K562 (cell line): ENCODE measurements around the gene CUX1. TPM values are rescaled to one million over a fixed set of nuclear protein-coding genes. Genes with fewer than 3 reads are reported as not detected.

Experiments used
- ATAC-seq: fragments of 200-7000 bp; cut with Tn5 transposase; 3 replicates; pipeline ENCODE4 v1.9.1; 2020; ENCODE audit warnings: moderate library complexity
- BruUV-seq: library from RNA; stranded (reverse); fragments of 400-500 nt; replicated peaks from 2 replicates; lab custom pipeline; 2021; lab: Mats Ljungman, UMichigan
- CTCF ChIA-PET: fragments of 300-600 bp; formaldehyde crosslinking; extraction: SDS; loops from one replicate; lab custom pipeline; 2021; ENCODE audit warnings: low intra/inter-chr PET ratio; lab: Yijun Ruan, JAX
- POLR2A ChIA-PET: fragments of 300-600, 350-650 bp; sonication (Branson Sonifier 250); formaldehyde crosslinking; extraction: SDS; loops from one replicate; lab custom pipeline; 2021; ENCODE audit warnings: antibody characterized with exemption, inconsistent platforms; lab: Yijun Ruan, JAX
- DNase-seq, 4 experiments: peaks; one replicate each; pipeline versions ENCODE4 v3.0.0 to v3.0.0-alpha.2; 2011 to 2018; ENCODE audit warnings: low spot score in 3 of 4, mixed read lengths in 3 of 4; ENCODE audit errors: extremely low read depth in 1 of 4
- FAIRE-seq: peaks from 2 replicates; lab custom pipeline; 2011; peaks lifted over from hg19 to GRCh38; lab: Jason Lieb, UNC
- H2AFZ ChIP-seq: 2 replicates; pipeline ENCODE4 v1.6.0; 2011; ENCODE audit warnings: low read depth, low read length, control low read depth, inconsistent platforms
- H3K27ac ChIP-seq: fragments of 200-600 bp; 3 replicates; pipeline ENCODE4 v1.8.0; 2011; ENCODE audit warnings: low read depth, mild to moderate bottlenecking, control low read depth, inconsistent platforms, low read length, moderate library complexity, mixed read lengths; ENCODE audit errors: extremely low read depth
- H3K27me3 ChIP-seq, 2 experiments: fragments of 300-600 bp in 1 of 2; 2 replicates in 1 of 2; 3 replicates in 1 of 2; pipeline versions ENCODE4 v1.6.0 to v1.8.0; 2011; ENCODE audit warnings: inconsistent platforms in 2 of 2, low read length in 2 of 2, mild to moderate bottlenecking in 1 of 2, mixed read lengths in 1 of 2, moderate library complexity in 1 of 2; ENCODE audit not compliant: control insufficient read depth in 2 of 2, insufficient read depth in 2 of 2
- H3K36me3 ChIP-seq: fragments of 300-600 bp; 3 replicates; pipeline ENCODE4 v1.8.0; 2011; ENCODE audit warnings: mild to moderate bottlenecking, low read length, inconsistent platforms; ENCODE audit not compliant: control insufficient read depth, insufficient read depth
- H3K4me1 ChIP-seq, 2 experiments: fragments of 200-600 bp in 1 of 2; replicated peaks in 1 of 2; 2 replicates in 1 of 2; 3 replicates in 1 of 2; pipeline versions ENCODE4 v1.5.1 to v1.8.0; 2011; ENCODE audit warnings: inconsistent platforms in 2 of 2, low read length in 2 of 2, mild to moderate bottlenecking in 1 of 2, mixed read lengths in 1 of 2, moderate library complexity in 1 of 2; ENCODE audit not compliant: control insufficient read depth in 2 of 2, insufficient read depth in 2 of 2
- H3K4me2 ChIP-seq: 2 replicates; pipeline ENCODE4 v1.6.1; 2011; ENCODE audit warnings: low read length, control low read depth, inconsistent platforms, mixed read lengths; ENCODE audit not compliant: insufficient read depth
- H3K4me3 ChIP-seq: fragments of 200-600 bp; sonication (generic), shearing (Covaris generic); 2 replicates; pipeline ENCODE4 v1.5.1; 2016; ENCODE audit warnings: control low read depth, inconsistent platforms
- H3K79me2 ChIP-seq: fragments of 200-600 bp; 3 replicates; pipeline ENCODE4 v1.8.0; 2011; ENCODE audit warnings: low read length, inconsistent platforms; ENCODE audit not compliant: control insufficient read depth, insufficient read depth
- H3K9ac ChIP-seq, 2 experiments: 2 replicates each; pipeline versions ENCODE4 v1.6.0 to v1.6.1; 2011; ENCODE audit warnings: low read depth in 2 of 2, low read length in 2 of 2, control low read depth in 1 of 2, inconsistent platforms in 1 of 2, mild to moderate bottlenecking in 1 of 2, mixed read lengths in 1 of 2; ENCODE audit not compliant: insufficient read depth in 1 of 2
- H3K9me1 ChIP-seq: one replicate; pipeline ENCODE4 v1.6.0; 2011; ENCODE audit warnings: inconsistent platforms, mild to moderate bottlenecking, low read length, moderate library complexity; ENCODE audit not compliant: control insufficient read depth, insufficient read depth
- H3K9me3 ChIP-seq: replicated peaks from 2 replicates; pipeline ENCODE4 v1.5.1; 2011; ENCODE audit warnings: low read depth, low read length, inconsistent platforms; ENCODE audit not compliant: control insufficient read depth, insufficient read depth
- H4K20me1 ChIP-seq: replicated peaks from 2 replicates; pipeline ENCODE4 v1.6.1; 2011; ENCODE audit warnings: low read length, inconsistent platforms, mixed read lengths; ENCODE audit not compliant: control insufficient read depth, insufficient read depth
- NRF1 ChIP-seq, 2 experiments: fragments of 450-650 bp; IDR thresholded peaks in 1 of 2; conservative IDR thresholded peaks in 1 of 2; 2 replicates each; pipeline ENCODE4 v1.6.1; 2014; ENCODE audit warnings: mild to moderate bottlenecking in 2 of 2
- POLR2G ChIP-seq: fragments of 200-400 bp; formaldehyde crosslinking; IDR thresholded peaks from 2 replicates; pipeline ENCODE4 v1.6.1; 2017; ENCODE audit warnings: low read depth, mild to moderate bottlenecking, antibody characterized with exemption, low read length, moderate library complexity
- RB1 ChIP-seq: fragments of 450-650 bp; IDR thresholded peaks from 2 replicates; pipeline ENCODE4 v1.6.1; 2017; ENCODE audit warnings: low read depth, mild to moderate bottlenecking
- ZNF316 ChIP-seq: fragments of 450-650 bp; IDR thresholded peaks from 2 replicates; pipeline ENCODE4 v1.6.1; 2016
- WGBS: fragments of 100-300 bp; shearing (Covaris generic); methylation state at CpG from one replicate; pipeline ENCODE4 v1.1.6; 2016; ENCODE audit warnings: low coverage, mixed read lengths; ENCODE audit not compliant: insufficient coverage; ENCODE audit errors: missing lambda C conversion rate; 5-methylcytosine and 5-hydroxymethylcytosine counted together
- in situ Hi-C: fragments of 300-500 bp; cut with MboI; formaldehyde crosslinking; loops from 4 replicates; pipeline ENCODE4 v1.15.0; 2018; ENCODE audit warnings: inconsistent platforms, mixed read lengths
- intact Hi-C: fragments of 100-400 bp; cut with micrococcal nuclease; formaldehyde crosslinking; loops from 2 replicates; pipeline ENCODE4 v1.14.2; 2022
- polyA plus RNA-seq, 8 experiments: library from polyadenylated mRNA; depleted of rRNA in 4 of 8; stranded (reverse) in 5 of 8; unstranded in 3 of 8; fragments of >200 nt; fragmentation: Nextera tagmentation in 2 of 8; fragmentation: Illumina TruSeq in 1 of 8; extraction: Ambion mirVana in 2 of 8; extraction: Trizol in 1 of 8; gene quantifications; 2 replicates each; pipeline versions ENCODE4 v1.2.1 to v1.2.3, GENCODE V29; 2011 to 2014; ENCODE audit warnings: inconsistent platforms in 1 of 8, missing spikeins in 1 of 8
- total RNA-seq, 7 experiments: library from RNA; depleted of rRNA in 6 of 7; stranded (reverse); fragments of >200 nt in 6 of 7; fragmentation: Illumina TruSeq in 2 of 7; extraction: Trizol in 2 of 7; gene quantifications; 2 replicates each; pipeline versions ENCODE4 v1.2.1 to v1.2.3, GENCODE V29; 2011 to 2021; ENCODE audit warnings: low replicate concordance in 1 of 7
- TF ChIP-seq, protein P1 (sequence below): sonication (generic); formaldehyde crosslinking; IDR thresholded peaks from 2 replicates; pipeline ENCODE4 v1.4.0; 2020; ENCODE audit warnings: mild to moderate bottlenecking, missing genetic modification reagents
- TF ChIP-seq, protein P2 (sequence below): sonication (generic); formaldehyde crosslinking; IDR thresholded peaks from 2 replicates; pipeline ENCODE4 v1.8.0; 2022; ENCODE audit warnings: missing genetic modification reagents, mild to moderate bottlenecking, borderline replicate concordance

CUX1 gene
- total and polyA plus RNA-seq, 9 of the 15 experiments (the other 6 are each of a cell fraction or from before 2014, with no cell fraction given), result 3.6 to 55.3 (median 25.2) TPM

DNA sequence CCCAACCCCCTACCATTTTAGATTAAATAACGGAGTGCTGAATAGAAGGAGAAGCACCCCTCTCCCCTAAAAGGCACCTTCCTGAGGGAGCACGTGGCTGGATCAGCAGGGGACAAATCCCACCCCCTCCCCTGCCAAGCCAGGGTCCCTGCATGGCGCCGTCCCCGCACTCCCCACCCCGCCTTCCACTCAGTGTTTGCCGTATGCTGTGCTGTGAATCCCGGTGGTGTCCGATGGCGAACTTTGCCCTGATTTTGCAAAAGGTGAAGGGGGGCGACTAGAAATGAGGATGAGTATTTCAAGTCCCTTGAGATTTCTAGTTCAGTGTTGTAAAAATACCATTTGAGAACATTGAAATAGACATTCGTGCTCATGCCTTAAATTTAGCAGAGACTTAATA lies 385.8 kb downstream of the CUX1 start (continued):
- TF ChIP-seq, protein P1, sequence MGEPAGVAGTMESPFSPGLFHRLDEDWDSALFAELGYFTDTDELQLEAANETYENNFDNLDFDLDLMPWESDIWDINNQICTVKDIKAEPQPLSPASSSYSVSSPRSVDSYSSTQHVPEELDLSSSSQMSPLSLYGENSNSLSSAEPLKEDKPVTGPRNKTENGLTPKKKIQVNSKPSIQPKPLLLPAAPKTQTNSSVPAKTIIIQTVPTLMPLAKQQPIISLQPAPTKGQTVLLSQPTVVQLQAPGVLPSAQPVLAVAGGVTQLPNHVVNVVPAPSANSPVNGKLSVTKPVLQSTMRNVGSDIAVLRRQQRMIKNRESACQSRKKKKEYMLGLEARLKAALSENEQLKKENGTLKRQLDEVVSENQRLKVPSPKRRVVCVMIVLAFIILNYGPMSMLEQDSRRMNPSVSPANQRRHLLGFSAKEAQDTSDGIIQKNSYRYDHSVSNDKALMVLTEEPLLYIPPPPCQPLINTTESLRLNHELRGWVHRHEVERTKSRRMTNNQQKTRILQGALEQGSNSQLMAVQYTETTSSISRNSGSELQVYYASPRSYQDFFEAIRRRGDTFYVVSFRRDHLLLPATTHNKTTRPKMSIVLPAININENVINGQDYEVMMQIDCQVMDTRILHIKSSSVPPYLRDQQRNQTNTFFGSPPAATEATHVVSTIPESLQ (CRISPR knock-in tag), result no peak
- TF ChIP-seq, protein P2, sequence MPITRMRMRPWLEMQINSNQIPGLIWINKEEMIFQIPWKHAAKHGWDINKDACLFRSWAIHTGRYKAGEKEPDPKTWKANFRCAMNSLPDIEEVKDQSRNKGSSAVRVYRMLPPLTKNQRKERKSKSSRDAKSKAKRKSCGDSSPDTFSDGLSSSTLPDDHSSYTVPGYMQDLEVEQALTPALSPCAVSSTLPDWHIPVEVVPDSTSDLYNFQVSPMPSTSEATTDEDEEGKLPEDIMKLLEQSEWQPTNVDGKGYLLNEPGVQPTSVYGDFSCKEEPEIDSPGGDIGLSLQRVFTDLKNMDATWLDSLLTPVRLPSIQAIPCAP, result no peak
- TF ChIP-seq, all 486 proteins: peak for 0

DNA sequence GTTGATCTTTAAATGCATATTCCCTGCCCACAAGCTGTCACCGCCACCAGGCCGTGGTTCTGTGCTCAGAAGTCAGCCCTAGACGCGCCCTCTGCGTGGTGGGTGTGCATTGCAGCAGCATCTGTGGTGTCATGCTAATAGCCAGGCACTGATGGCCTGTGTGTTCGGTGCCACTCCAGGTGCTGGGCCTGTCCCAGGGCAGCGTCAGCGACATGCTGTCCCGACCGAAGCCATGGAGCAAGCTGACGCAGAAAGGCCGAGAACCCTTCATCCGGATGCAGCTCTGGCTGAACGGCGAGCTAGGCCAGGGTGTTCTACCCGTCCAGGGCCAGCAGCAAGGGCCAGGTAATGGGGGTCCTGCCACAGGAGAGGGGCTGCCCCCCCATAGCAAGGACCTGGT lies 386.8 kb downstream of the CUX1 start:
- Histone ChIP-seq H2AFZ (no peak overlapping the region), H4K20me1 (no peaks in the 10 kb centered on the region; the same call in 1 of the 2 replicates), H3K9me3 (no peaks in the 10 kb centered on the region), H3K9ac (peak overlapping the region in 1 of 2 experiments; percentile 29; a peak in 1 of 4 replicates), H3K4me2 (no peak overlapping the region), H3K9me1 (no peaks in the 10 kb centered on the region), H3K4me1 (peaks cover 0 to 6% of the 10 kb centered on the region in 2 experiments; a peak in 1 of 5 replicates), H3K27ac (no peak overlapping the region), H3K4me3 (no peak overlapping the region), H3K36me3 (peaks cover 72% of the 10 kb centered on the region; the same call in 2 of the 3 replicates), H3K27me3 (no peaks in the 10 kb centered on the region), H3K79me2 (no peaks in the 10 kb centered on the region)
- ATAC-seq (no peak), DNase-seq (no peak), FAIRE-seq (no peak)
- intact Hi-C loops (no loop called here), in situ Hi-C loops (no loop called here)
- CTCF ChIA-PET, result no interaction called here
- 91% methylated on average over 16 of the region's 16 CpGs for WGBS
- no TSS peak for BruUV-seq
- POLR2A ChIA-PET, result interaction anchor here (0.7 to 1.5 kb wide), 2 partner anchors 9 to 168 kb away, joined by 3 to 4 read pairs; no protein-coding TSS in a partner anchor
- no peak for TF ChIP-seq RB1
- no peak for TF ChIP-seq NRF1 (conservative IDR thresholded peaks at IDR 0.05 in 1 of 2, IDR thresholded peaks at IDR 0.05 in 1 of 2)
- TF ChIP-seq POLR2G, result peak; percentile 45; the same call in 1 of the 2 replicates
- TF ChIP-seq ZNF316, result no peak
